ENCODE measurements around the gene MAGI1.

Gene MAGI1

DNA sequence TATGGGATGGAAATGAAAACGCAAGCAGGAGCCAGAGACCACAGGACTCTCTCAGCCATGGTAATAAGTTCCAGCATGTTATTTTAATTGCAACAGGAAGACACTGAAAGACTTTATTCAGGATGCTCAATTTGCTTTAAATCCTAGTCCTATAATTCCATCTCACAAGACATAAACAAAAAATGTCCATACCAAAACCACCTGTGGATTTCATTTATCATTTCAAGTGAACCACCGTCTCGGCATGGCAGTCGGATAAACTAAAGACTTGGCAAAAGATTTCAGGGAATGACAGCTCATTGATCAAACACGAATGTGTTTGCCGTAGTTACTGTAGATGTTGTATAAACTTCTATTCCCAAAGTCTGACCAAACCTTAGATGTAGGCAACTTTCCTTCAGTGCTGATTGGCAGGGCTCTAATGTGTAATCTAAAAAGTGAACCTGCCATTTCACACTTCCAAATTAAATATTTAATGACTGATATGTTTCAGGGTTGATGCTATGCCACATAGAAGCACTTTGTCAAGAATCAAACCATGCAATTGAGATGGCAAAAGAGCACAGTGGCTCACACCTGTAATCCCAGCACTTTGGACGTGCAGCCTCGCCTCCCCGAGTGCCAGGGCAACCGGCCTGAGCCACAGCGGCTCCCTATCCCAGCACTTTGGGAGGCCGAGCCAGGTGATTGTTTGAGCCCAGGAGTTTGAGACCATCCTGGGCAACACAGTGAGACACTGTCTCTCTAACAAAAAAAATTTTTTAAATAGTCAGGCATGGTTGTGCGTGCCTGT is 331.7 kb downstream of the MAGI1 start:
- DNase-seq (ENCODE audit: low read depth): no peak
- TF ChIP-seq, protein P1, sequence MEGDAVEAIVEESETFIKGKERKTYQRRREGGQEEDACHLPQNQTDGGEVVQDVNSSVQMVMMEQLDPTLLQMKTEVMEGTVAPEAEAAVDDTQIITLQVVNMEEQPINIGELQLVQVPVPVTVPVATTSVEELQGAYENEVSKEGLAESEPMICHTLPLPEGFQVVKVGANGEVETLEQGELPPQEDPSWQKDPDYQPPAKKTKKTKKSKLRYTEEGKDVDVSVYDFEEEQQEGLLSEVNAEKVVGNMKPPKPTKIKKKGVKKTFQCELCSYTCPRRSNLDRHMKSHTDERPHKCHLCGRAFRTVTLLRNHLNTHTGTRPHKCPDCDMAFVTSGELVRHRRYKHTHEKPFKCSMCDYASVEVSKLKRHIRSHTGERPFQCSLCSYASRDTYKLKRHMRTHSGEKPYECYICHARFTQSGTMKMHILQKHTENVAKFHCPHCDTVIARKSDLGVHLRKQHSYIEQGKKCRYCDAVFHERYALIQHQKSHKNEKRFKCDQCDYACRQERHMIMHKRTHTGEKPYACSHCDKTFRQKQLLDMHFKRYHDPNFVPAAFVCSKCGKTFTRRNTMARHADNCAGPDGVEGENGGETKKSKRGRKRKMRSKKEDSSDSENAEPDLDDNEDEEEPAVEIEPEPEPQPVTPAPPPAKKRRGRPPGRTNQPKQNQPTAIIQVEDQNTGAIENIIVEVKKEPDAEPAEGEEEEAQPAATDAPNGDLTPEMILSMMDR (IDR thresholded peaks at IDR 0.05; ENCODE audit: insufficient read depth, low read depth, low read length, missing control alignments): no peak
- H3K4me3 ChIP-seq (ENCODE audit: low read length): no peak overlapping the region

DNA sequence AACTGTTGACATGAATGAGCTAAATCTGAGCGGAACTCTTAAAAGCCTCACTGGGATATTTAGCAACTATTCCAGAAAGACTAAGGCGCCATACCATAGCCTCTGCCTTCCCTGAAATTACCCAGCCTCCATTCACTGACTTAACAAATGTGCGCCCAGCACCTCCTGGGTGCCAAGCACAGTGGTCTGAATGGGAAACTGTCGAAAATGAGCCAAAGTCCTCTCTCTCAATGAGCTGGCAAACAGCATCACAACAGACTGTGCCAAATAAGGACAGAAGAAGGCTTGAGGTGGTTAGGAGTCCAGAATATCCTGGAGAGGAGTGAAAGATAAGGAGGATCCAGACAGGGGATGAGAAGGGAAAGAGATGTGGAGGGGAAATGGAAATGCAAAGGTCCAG is 332.4 kb downstream of the MAGI1 start:
- TF ChIP-seq, protein P1 (IDR thresholded peaks at IDR 0.05; ENCODE audit: insufficient read depth, low read depth, low read length, missing control alignments): no peak
- H3K4me3 ChIP-seq (ENCODE audit: low read length): no peak overlapping the region
- DNase-seq (ENCODE audit: low read depth): no peak

DNA sequence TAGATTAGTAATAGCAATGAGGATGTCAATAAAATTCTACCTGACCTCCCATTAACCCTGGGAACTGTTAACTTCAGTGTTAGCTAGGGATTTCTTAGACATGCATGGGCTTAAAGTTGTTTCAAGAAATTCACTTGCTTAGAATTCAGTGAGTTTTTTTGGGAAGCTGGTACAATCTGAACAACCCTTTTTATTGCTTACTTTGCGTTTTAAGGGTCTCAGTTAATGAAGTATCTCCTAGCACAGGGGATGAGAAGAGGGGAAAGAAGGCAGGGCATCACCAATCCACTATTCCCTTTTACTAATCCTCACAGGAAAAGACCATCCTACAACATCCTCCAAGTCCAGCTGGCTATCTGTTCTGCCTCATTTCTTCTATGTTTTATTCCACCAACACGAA is 334.9 kb downstream of the MAGI1 start:
- TF ChIP-seq, protein P1 (IDR thresholded peaks at IDR 0.05; ENCODE audit: insufficient read depth, low read depth, low read length, missing control alignments): no peak
- no peak for DNase-seq (ENCODE audit: low read depth)
- H3K4me3 ChIP-seq (ENCODE audit: low read length): no peak overlapping the region

DNA sequence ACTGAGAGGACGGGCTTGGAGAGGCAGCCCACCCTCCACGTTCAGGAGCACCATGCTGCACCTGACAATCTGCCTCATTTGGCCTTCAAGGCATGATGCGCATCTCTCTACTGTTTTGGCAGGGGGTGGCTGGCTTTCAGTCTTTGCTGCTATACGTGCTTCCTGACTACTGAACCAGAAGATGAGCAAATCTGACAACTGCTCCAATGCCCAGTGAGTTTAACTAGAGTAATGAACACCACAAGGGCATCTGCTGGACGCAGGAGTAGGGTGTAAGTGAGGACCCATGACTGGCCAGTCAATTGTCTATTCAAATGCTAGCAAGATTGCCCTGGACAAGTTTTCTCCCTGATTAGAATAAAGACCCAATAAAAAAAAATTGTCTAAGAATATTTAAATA is 335.7 kb downstream of the MAGI1 start:
- H3K4me3 ChIP-seq (ENCODE audit: low read length): no peak overlapping the region
- no peak for DNase-seq (ENCODE audit: low read depth)
- TF ChIP-seq, protein P1 (IDR thresholded peaks at IDR 0.05; ENCODE audit: insufficient read depth, low read depth, low read length, missing control alignments): no peak

DNA sequence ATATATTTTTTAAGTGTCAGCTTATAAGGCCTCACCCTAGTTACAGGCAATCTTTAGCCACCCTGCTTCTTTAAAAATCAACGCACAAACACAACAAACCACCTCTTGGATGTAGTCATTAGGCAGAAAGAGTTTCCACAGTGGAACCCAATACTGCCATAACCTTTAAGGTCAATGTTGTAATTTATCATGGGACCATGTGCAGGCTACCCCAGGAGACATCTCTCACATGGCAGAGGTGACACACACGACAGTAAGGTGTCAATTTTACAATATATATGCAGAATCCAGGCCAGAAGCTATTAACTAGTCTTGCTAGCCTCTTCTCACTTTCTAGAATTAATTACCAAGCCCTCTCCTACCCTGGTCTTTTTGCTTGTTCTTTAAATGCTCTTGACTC is 336.5 kb downstream of the MAGI1 start:
- H3K4me3 ChIP-seq (ENCODE audit: low read length): no peak overlapping the region
- DNase-seq (ENCODE audit: low read depth): no peak
- TF ChIP-seq, protein P1 (IDR thresholded peaks at IDR 0.05; ENCODE audit: insufficient read depth, low read depth, low read length, missing control alignments): no peak

DNA sequence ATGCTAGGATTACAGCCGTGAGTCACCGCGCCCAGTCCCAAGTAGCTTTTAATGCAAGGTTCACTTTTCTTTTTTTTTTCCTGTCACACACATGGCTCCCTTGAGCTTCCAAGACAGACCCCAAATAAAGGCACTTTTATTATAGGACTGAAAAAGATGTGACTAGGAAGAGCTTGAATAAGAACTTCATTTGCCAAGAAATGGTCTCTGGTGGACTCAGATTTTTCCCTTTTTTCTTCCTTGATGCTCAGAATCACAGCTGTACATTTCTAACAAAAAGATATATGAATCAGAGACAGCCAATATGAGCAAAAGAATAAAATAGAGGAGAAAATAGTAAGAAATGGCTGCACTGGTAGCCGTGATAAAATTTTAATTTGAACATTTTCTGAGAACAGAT is 337.2 kb downstream of the MAGI1 start:
- TF ChIP-seq, protein P1 (IDR thresholded peaks at IDR 0.05; ENCODE audit: insufficient read depth, low read depth, low read length, missing control alignments): no peak
- H3K4me3 ChIP-seq (ENCODE audit: low read length): no peak overlapping the region
- no peak for DNase-seq (ENCODE audit: low read depth)

DNA sequence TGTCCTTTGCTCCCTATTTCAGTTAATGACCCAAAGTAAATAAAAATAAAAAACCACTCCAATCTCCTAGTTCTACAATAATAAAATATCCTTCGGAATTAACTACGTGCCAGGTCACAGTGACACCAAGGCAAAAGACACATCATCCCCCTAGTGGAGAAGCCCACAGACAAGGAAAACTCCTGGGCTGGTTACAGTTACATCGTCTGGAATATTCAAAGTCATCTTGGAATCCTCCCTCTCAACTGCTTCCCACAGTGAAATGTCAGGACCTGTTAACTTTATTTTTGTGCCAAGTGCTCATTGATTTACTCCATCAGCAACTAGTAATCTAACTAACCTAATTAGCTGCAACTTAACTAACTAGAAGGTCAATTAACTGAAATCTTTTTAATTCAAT is 349.3 kb downstream of the MAGI1 start:
- TF ChIP-seq, protein P1 (IDR thresholded peaks at IDR 0.05; ENCODE audit: insufficient read depth, low read depth, low read length, missing control alignments): no peak
- no peak for DNase-seq (ENCODE audit: low read depth)
- H3K4me3 ChIP-seq (ENCODE audit: low read length): no peak overlapping the region

Measured in epithelial cell of esophagus (primary cell).